Stimulated activated CD4-positive, alpha-beta T cell treated with anti-CD3 and anti-CD28 coated beads, Interleukin-15, amount 100 ng/mL, for 24 hours (primary cell): ENCODE results near the gene EBI3.
"Not testable (repeated sequence)": the region's sequence is repeated elsewhere in the genome, so short reads cannot be mapped to it uniquely, and the experiment has no call there.

Experiments
- DNase-seq: peaks from one replicate; pipeline ENCODE4 v3.0.0-alpha.2; 2020

The EBI3 gene

GRCh38 chr19:4237510-4237909 is 8.2 kb downstream of the EBI3 start:
- not testable (repeated sequence) for DNase-seq

DNA sequence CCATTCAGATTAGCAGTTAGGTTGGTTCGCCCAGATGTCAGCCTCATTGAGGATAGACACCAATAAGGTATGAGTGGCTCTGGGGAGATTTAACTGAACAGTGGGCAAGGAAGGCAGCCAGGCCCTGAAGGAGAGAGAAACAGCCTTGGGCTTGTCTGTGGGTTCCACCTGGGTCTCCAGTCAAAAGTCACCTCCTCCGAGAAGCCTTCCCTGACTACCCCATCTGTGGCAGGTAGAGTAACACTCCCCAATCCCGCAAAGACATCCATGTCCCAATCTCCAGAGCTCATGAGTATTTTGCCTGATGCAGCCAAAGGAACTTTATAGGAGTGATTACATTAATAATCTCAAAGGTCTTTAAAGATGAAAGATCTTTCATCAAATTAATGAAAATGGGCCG is 9.5 kb downstream of the EBI3 start:
- no peak for DNase-seq

DNA sequence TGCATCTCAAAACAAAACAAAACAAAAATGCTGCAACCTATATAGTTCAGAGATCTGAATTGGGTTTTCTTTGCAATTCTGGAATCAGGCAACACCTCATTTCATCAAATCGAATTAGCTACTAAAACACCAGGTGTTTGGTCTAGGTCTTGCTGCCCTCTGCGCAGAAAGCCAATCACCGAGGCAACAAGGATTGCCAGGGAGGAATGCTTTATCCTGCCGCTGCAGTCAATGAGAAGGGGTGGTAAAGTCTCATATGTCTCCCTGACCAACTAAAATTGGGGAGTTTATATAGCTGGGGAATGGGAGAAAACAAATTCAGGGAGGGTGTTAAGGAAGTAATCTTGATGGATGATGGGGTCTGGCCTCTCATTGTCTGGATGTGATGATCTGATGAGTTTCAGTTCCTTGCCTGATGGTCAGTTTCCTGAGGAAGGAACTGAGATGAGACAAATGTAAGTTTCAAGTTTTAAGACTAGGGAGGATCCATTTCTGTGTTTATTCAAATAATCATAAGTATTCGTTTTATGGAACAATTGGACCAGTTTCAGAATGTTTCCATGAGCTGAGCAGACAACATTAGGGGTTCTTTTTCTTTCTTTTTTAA is 12.6 kb downstream of the EBI3 start:
- no peak for DNase-seq

DNA sequence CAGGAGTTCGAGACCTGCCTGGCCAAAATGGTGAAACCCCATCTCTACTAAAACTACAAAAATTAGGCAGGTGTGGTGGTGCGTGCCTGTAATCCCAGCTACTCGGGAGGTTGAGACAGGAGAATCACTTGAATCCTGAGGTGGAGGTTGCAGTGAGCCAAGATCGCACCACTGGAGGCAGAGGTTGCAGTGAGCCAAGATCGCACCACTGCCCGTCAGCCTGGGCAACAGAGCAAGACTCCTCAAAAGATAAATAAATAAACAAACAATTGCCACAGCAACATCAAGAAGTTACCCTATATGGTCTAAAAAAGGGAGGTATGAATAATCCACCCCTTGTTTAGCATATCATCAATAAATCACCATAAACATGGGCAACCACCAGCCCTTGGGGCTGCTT is 16.6 kb downstream of the EBI3 start:
- not testable (repeated sequence) for DNase-seq

GRCh38 chr19:4246767-4247593 is 17.7 kb downstream of the EBI3 start, which contains the start of gene YJU2:
YJU2 (plus strand) TSS chr19:4247080; CDS start chr19:4247147, 67 bp downstream.
- peak; percentile 100 for DNase-seq

- DNase-seq = peak; percentile 17
These were observed 27.2 kb downstream of the EBI3 start for GRCh38 chr19:4256563-4256962.

DNA sequence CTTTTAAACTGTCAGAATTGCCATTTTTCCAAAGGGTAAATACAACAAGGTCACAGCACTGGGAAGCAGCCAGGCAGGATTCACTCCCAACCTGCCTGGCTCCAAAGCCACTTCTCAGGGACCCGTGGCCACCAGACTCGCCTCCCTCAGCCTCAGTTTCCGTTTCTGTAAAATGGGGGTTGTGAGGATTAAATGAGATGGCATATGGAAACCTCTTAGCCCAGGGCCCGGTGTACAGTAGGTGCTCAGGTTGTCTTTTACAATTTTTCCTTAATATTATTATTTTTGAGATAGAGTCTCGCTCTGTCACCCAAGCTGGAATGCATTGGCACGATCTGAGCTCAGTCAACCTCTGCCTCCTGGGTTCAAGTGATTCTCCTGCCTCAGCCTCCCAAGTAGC is 27.7 kb downstream of the EBI3 start:
- DNase-seq = no peak

DNA sequence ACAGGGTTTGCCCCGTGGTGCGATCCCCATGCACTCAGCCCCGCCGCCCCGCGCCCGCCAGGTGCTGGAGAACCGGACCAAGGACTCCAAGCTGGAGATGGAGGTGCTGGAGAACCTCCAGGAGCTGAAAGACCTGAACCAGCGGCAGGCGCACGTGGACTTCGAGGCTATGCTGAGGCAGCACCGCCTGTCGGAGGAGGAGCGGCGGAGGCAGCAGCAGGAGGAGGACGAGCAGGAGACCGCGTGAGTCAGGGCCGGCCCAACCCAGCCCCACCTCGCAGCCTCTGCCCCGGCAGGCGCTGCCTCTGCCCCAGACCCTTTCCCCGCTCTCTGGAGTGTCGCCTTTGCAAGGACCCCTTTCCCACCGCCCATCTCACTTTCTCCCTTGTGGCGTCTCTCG is 28.9 kb downstream of the EBI3 start:
- no peak for DNase-seq

DNA sequence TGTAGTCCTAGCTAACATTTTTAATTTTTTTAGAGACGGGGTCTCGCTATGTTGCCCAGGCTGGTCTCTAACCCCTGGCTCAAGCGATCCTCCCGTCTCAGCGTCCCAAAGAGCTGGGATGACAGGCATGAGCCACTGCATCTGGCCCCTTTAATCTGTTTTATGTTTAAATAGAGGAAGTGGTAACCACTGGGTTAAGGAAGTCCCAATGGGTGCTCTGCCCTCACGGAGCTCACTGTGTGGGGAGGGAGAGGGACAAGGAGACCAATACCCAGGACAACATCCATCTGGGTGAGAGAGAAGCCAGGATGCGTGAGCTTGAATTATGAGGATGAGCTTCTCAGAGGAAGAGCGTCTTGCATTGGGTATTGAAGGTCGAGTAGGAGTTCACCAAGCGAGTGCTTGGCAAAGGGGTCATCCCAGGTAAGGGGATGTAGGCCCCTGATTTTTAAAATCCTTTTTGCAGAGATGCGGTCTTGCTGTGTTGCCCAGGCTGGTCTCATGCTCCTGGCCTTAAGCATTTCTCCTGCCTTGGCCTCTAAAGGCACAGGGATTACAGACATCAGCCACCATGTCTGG is 31.4 kb downstream of the EBI3 start:
- DNase-seq = no peak

- no peak for DNase-seq
These were observed 35.5 kb downstream of the EBI3 start for GRCh38 chr19:4264812-4265211.

DNA sequence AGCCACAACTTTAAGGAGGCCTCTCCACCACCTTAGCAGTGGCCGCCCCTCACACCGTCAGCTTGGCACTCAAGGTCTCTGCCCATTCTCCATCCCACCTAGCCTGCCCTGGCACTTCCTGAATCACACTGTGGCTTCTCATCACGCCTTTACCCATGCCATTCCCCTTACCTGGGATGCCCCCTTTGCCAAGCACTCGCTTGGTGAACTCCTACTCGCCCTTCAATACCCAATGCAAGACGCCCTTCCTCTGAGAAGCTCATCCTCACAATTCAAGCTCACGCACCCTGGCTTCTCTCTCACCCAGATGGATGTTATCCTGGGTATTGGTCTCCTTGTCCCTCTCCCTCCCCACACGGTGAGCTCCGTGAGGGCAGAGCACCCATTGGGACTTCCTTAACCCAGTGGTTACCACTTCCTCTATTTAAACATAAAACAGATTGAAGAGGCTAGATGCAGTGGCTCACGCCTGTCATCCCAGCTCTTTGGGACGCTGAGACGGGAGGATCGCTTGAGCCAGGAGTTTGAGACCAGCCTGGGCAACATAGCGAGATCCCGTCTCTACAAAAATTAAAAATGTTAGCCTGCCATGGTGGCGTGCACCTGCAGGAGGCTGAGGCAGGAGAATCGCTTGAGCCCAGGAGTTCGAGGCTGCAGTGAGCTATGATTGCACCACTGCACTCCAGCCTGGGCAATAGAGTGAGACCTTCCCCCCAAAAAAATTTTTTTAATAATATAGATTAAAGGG is 37.1 kb downstream of the EBI3 start:
- no peak for DNase-seq

GRCh38 chr19:4267101-4267900 is 38.0 kb downstream of the EBI3 start:
- peak; percentile 72 for DNase-seq

GRCh38 chr19:4267901-4268815 is 38.8 kb downstream of the EBI3 start:
- no peak for DNase-seq

DNA sequence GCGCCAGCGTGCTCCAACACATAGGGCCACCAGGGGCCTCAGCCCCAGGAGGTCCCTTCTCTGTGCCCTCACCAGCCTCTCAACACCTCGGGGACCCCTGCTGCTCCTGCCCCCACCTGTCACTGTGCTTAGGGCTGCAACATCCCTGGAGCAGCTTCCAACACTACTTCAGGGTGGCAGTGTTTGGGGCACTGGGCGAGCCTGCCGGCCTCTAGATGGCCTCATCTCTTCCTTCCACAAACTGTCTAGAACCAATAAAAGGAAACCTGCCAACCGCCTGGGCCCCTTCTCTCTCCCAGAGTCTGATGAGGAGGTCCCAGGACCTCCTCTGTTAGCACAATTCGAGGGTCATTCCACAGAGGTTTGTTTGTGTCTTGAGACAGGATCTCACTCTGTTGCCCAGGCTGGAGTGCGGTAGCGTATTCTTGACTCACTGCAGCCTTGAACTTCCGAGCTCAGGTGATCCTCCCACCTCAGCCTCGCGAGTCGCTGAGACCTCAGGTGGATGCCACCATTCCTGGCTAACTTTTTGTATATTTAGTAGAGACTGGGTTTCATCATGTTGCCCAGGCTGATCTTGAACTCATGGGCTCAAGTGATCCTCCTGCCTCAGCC is 39.6 kb downstream of the EBI3 start:
- DNase-seq = no peak

- no peak for DNase-seq
These were observed 43.6 kb downstream of the EBI3 start for GRCh38 chr19:4272894-4273293.

DNA sequence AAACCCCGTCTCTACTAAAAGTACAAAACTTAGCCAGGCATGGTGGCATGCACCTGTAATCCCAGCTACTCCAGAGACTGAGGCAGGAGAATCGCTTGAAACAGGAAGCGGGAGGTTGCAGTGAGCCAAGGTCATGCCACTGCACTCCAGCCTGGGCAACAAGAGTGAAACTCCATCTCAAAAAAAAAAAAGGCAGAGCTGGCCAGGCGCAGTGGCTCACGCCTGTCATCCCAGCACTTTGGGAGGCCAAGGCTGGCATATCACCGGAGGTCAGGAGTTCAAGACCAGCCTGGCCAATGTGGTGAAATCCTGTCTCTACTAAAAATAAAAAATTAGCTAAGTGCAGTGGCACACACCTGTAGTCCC is 45.0 kb downstream of the EBI3 start:
- DNase-seq = not testable (repeated sequence)

- no peak for DNase-seq
These were observed 47.9 kb downstream of the EBI3 start for GRCh38 chr19:4277191-4277696.

GRCh38 chr19:4278010-4278409 is 48.7 kb downstream of the EBI3 start:
- no peak for DNase-seq

GRCh38 chr19:4278419-4279266 is 49.3 kb downstream of the EBI3 start, which contains the start of gene SHD:
SHD (plus strand) TSS chr19:4279266; CDS start chr19:4280064, 798 bp downstream.
- no peak for DNase-seq

GRCh38 chr19:4279267-4279529 is 49.9 kb downstream of the EBI3 start:
- no peak for DNase-seq
